K562 (cell line): ENCODE data around the gene GPR183. TPM values are rescaled to one million over a fixed set of nuclear protein-coding genes. Genes with fewer than 3 reads are reported as not detected.

ENCODE experiments used
- ATAC-seq: fragments of 200-7000 bp; cut with Tn5 transposase; 3 replicates; pipeline ENCODE4 v1.9.1; 2020; ENCODE audit warnings: moderate library complexity
- BruUV-seq: library from RNA; stranded (reverse); fragments of 400-500 nt; replicated peaks from 2 replicates; lab custom pipeline; 2021; lab: Mats Ljungman, UMichigan
- CTCF ChIA-PET: fragments of 300-600 bp; formaldehyde crosslinking; extraction: SDS; loops from one replicate; lab custom pipeline; 2021; ENCODE audit warnings: low intra/inter-chr PET ratio; lab: Yijun Ruan, JAX
- POLR2A ChIA-PET: fragments of 300-600, 350-650 bp; sonication (Branson Sonifier 250); formaldehyde crosslinking; extraction: SDS; loops from one replicate; lab custom pipeline; 2021; ENCODE audit warnings: antibody characterized with exemption, inconsistent platforms; lab: Yijun Ruan, JAX
- DNase-seq, 4 experiments: peaks; one replicate each; pipeline versions ENCODE4 v3.0.0 to v3.0.0-alpha.2; 2011 to 2018; ENCODE audit warnings: low spot score in 3 of 4, mixed read lengths in 3 of 4; ENCODE audit errors: extremely low read depth in 1 of 4
- FAIRE-seq: peaks from 2 replicates; lab custom pipeline; 2011; peaks lifted over from hg19 to GRCh38; lab: Jason Lieb, UNC
- H2AFZ ChIP-seq: 2 replicates; pipeline ENCODE4 v1.6.0; 2011; ENCODE audit warnings: low read depth, low read length, control low read depth, inconsistent platforms
- H3K27ac ChIP-seq: fragments of 200-600 bp; 3 replicates; pipeline ENCODE4 v1.8.0; 2011; ENCODE audit warnings: low read depth, mild to moderate bottlenecking, control low read depth, inconsistent platforms, low read length, moderate library complexity, mixed read lengths; ENCODE audit errors: extremely low read depth
- H3K27me3 ChIP-seq, 2 experiments: fragments of 300-600 bp in 1 of 2; 2 replicates in 1 of 2; 3 replicates in 1 of 2; pipeline versions ENCODE4 v1.6.0 to v1.8.0; 2011; ENCODE audit warnings: inconsistent platforms in 2 of 2, low read length in 2 of 2, mild to moderate bottlenecking in 1 of 2, mixed read lengths in 1 of 2, moderate library complexity in 1 of 2; ENCODE audit not compliant: control insufficient read depth in 2 of 2, insufficient read depth in 2 of 2
- H3K36me3 ChIP-seq: fragments of 300-600 bp; 3 replicates; pipeline ENCODE4 v1.8.0; 2011; ENCODE audit warnings: mild to moderate bottlenecking, low read length, inconsistent platforms; ENCODE audit not compliant: control insufficient read depth, insufficient read depth
- H3K4me1 ChIP-seq, 2 experiments: fragments of 200-600 bp in 1 of 2; replicated peaks in 1 of 2; 2 replicates in 1 of 2; 3 replicates in 1 of 2; pipeline versions ENCODE4 v1.5.1 to v1.8.0; 2011; ENCODE audit warnings: inconsistent platforms in 2 of 2, low read length in 2 of 2, mild to moderate bottlenecking in 1 of 2, mixed read lengths in 1 of 2, moderate library complexity in 1 of 2; ENCODE audit not compliant: control insufficient read depth in 2 of 2, insufficient read depth in 2 of 2
- H3K4me2 ChIP-seq: 2 replicates; pipeline ENCODE4 v1.6.1; 2011; ENCODE audit warnings: low read length, control low read depth, inconsistent platforms, mixed read lengths; ENCODE audit not compliant: insufficient read depth
- H3K4me3 ChIP-seq: fragments of 200-600 bp; sonication (generic), shearing (Covaris generic); 2 replicates; pipeline ENCODE4 v1.5.1; 2016; ENCODE audit warnings: control low read depth, inconsistent platforms
- H3K79me2 ChIP-seq: fragments of 200-600 bp; 3 replicates; pipeline ENCODE4 v1.8.0; 2011; ENCODE audit warnings: low read length, inconsistent platforms; ENCODE audit not compliant: control insufficient read depth, insufficient read depth
- H3K9ac ChIP-seq, 2 experiments: 2 replicates each; pipeline versions ENCODE4 v1.6.0 to v1.6.1; 2011; ENCODE audit warnings: low read depth in 2 of 2, low read length in 2 of 2, control low read depth in 1 of 2, inconsistent platforms in 1 of 2, mild to moderate bottlenecking in 1 of 2, mixed read lengths in 1 of 2; ENCODE audit not compliant: insufficient read depth in 1 of 2
- H3K9me1 ChIP-seq: one replicate; pipeline ENCODE4 v1.6.0; 2011; ENCODE audit warnings: inconsistent platforms, mild to moderate bottlenecking, low read length, moderate library complexity; ENCODE audit not compliant: control insufficient read depth, insufficient read depth
- H3K9me3 ChIP-seq: replicated peaks from 2 replicates; pipeline ENCODE4 v1.5.1; 2011; ENCODE audit warnings: low read depth, low read length, inconsistent platforms; ENCODE audit not compliant: control insufficient read depth, insufficient read depth
- H4K20me1 ChIP-seq: replicated peaks from 2 replicates; pipeline ENCODE4 v1.6.1; 2011; ENCODE audit warnings: low read length, inconsistent platforms, mixed read lengths; ENCODE audit not compliant: control insufficient read depth, insufficient read depth
- BRCA1 ChIP-seq, 2 experiments: fragments of 450-650 bp in 1 of 2; sonication (generic) in 1 of 2; formaldehyde crosslinking in 1 of 2; IDR thresholded peaks; 2 replicates each; pipeline versions ENCODE4 v1.5.0 to v1.6.1; 2017 to 2020; ENCODE audit warnings: mild to moderate bottlenecking in 1 of 2, missing genetic modification reagents in 1 of 2
- BRD9 ChIP-seq: fragments of 450-650 bp; IDR thresholded peaks from 2 replicates; pipeline ENCODE4 v1.6.1; 2018; ENCODE audit warnings: low read depth; ENCODE audit not compliant: partially characterized antibody
- E2F8 ChIP-seq: fragments of 450-650 bp; IDR thresholded peaks from 2 replicates; pipeline ENCODE4 v1.7.1; 2018; ENCODE audit warnings: mild to moderate bottlenecking, low read depth; ENCODE audit not compliant: partially characterized antibody
- GABPB1 ChIP-seq: sonication (generic); formaldehyde crosslinking; IDR thresholded peaks from 2 replicates; pipeline ENCODE4 v1.8.0; 2022; ENCODE audit warnings: mild to moderate bottlenecking, missing genetic modification reagents
- PHTF2 ChIP-seq: fragments of 250-450 bp; sonication (Bioruptor Pico); IDR thresholded peaks from 2 replicates; pipeline ENCODE4 v1.5.0; 2021; ENCODE audit warnings: mild to moderate bottlenecking
- ZNF277 ChIP-seq: fragments of 250-450 bp; sonication (Bioruptor Pico); IDR thresholded peaks from 2 replicates; pipeline ENCODE4 v1.8.0; 2022; ENCODE audit warnings: inconsistent platforms, mild to moderate bottlenecking, moderate library complexity, borderline replicate concordance
- WGBS: fragments of 100-300 bp; shearing (Covaris generic); methylation state at CpG from one replicate; pipeline ENCODE4 v1.1.6; 2016; ENCODE audit warnings: low coverage, mixed read lengths; ENCODE audit not compliant: insufficient coverage; ENCODE audit errors: missing lambda C conversion rate; 5-methylcytosine and 5-hydroxymethylcytosine counted together
- in situ Hi-C: fragments of 300-500 bp; cut with MboI; formaldehyde crosslinking; loops from 4 replicates; pipeline ENCODE4 v1.15.0; 2018; ENCODE audit warnings: inconsistent platforms, mixed read lengths
- intact Hi-C: fragments of 100-400 bp; cut with micrococcal nuclease; formaldehyde crosslinking; loops from 2 replicates; pipeline ENCODE4 v1.14.2; 2022
- polyA plus RNA-seq, 8 experiments: library from polyadenylated mRNA; depleted of rRNA in 4 of 8; stranded (reverse) in 5 of 8; unstranded in 3 of 8; fragments of >200 nt; fragmentation: Nextera tagmentation in 2 of 8; fragmentation: Illumina TruSeq in 1 of 8; extraction: Ambion mirVana in 2 of 8; extraction: Trizol in 1 of 8; gene quantifications; 2 replicates each; pipeline versions ENCODE4 v1.2.1 to v1.2.3, GENCODE V29; 2011 to 2014; ENCODE audit warnings: inconsistent platforms in 1 of 8, missing spikeins in 1 of 8
- total RNA-seq, 7 experiments: library from RNA; depleted of rRNA in 6 of 7; stranded (reverse); fragments of >200 nt in 6 of 7; fragmentation: Illumina TruSeq in 2 of 7; extraction: Trizol in 2 of 7; gene quantifications; 2 replicates each; pipeline versions ENCODE4 v1.2.1 to v1.2.3, GENCODE V29; 2011 to 2021; ENCODE audit warnings: low replicate concordance in 1 of 7

The GPR183 gene
- total and polyA plus RNA-seq, 9 of the 15 experiments (the other 6 are each of a cell fraction or from before 2014, with no cell fraction given), result 1.3 to 10.2 (median 3.7) TPM

GRCh38 chr13:99281811-99282263 is 25.4 kb downstream of the GPR183 start:
- H3K79me2 ChIP-seq, result no peaks in the 10 kb centered on the region
- POLR2A ChIA-PET, result interaction anchor here (0.7 kb wide), 1 partner anchor 792 kb away, joined by 3 read pairs; no protein-coding TSS in a partner anchor
- intact Hi-C loops (no loop called here), in situ Hi-C loops (no loop called here)
- H3K4me2 ChIP-seq, result no peak overlapping the region
- no peak overlapping the region for H3K9ac ChIP-seq
- FAIRE-seq, result no peak
- H3K4me1 ChIP-seq, result no peaks in the 10 kb centered on the region; a peak in 2 of 5 replicates
- WGBS, result 88% methylated on average over 5 of the region's 5 CpGs
- H3K36me3 ChIP-seq, result peaks cover 14% of the 10 kb centered on the region; the same call in 1 of the 3 replicates
- DNase-seq, result no peak
- no peaks in the 10 kb centered on the region for H3K27me3 ChIP-seq
- no peaks in the 10 kb centered on the region for H4K20me1 ChIP-seq
- H3K27ac ChIP-seq, result no peak overlapping the region
- H3K9me3 ChIP-seq, result no peaks in the 10 kb centered on the region
- TF ChIP-seq ZNF277 (CRISPR knock-in tag) (no peak), GABPB1 (CRISPR knock-in tag) (no peak), BRD9 (no peak), BRCA1 (IDR thresholded peaks at IDR 0.05) (no peak), BRCA1 (CRISPR knock-in tag; IDR thresholded peaks at IDR 0.05) (no peak), E2F8 (no peak), PHTF2 (no peak)
- no peaks in the 10 kb centered on the region for H3K9me1 ChIP-seq
- H3K4me3 ChIP-seq, result no peak overlapping the region
- CTCF ChIA-PET, result no interaction called here
- H2AFZ ChIP-seq, result no peak overlapping the region
- BruUV-seq, result no TSS peak
- ATAC-seq, result no peak
